K562 (cell line): ENCODE measurements around the gene CSNK1A1. TPM values are rescaled to one million over a fixed set of nuclear protein-coding genes. Genes with fewer than 3 reads are reported as not detected.

Source experiments
- BRD9 ChIP-seq: fragments of 450-650 bp; IDR thresholded peaks from 2 replicates; pipeline ENCODE4 v1.6.1; 2018; ENCODE audit warnings: low read depth; ENCODE audit not compliant: partially characterized antibody
- E2F8 ChIP-seq: fragments of 450-650 bp; IDR thresholded peaks from 2 replicates; pipeline ENCODE4 v1.7.1; 2018; ENCODE audit warnings: mild to moderate bottlenecking, low read depth; ENCODE audit not compliant: partially characterized antibody
- HMBOX1 ChIP-seq: sonication (generic); IDR thresholded peaks from 2 replicates; pipeline ENCODE4 v1.6.1; 2016
- MYNN ChIP-seq, 2 experiments: sonication (generic); formaldehyde crosslinking in 1 of 2; IDR thresholded peaks; 2 replicates each; pipeline versions ENCODE4 v1.5.0 to v1.6.1; 2016 to 2020; ENCODE audit warnings: antibody characterized with exemption in 1 of 2, missing genetic modification reagents in 1 of 2
- POLR2A ChIP-seq: fragments of 450-650 bp; conservative IDR thresholded peaks from 2 replicates; pipeline ENCODE4 v1.6.1; 2016
- polyA plus RNA-seq, 8 experiments: library from polyadenylated mRNA; depleted of rRNA in 4 of 8; stranded (reverse) in 5 of 8; unstranded in 3 of 8; fragments of >200 nt; fragmentation: Nextera tagmentation in 2 of 8; fragmentation: Illumina TruSeq in 1 of 8; extraction: Ambion mirVana in 2 of 8; extraction: Trizol in 1 of 8; gene quantifications; 2 replicates each; pipeline versions ENCODE4 v1.2.1 to v1.2.3, GENCODE V29; 2011 to 2014; ENCODE audit warnings: inconsistent platforms in 1 of 8, missing spikeins in 1 of 8
- total RNA-seq, 7 experiments: library from RNA; depleted of rRNA in 6 of 7; stranded (reverse); fragments of >200 nt in 6 of 7; fragmentation: Illumina TruSeq in 2 of 7; extraction: Trizol in 2 of 7; gene quantifications; 2 replicates each; pipeline versions ENCODE4 v1.2.1 to v1.2.3, GENCODE V29; 2011 to 2021; ENCODE audit warnings: low replicate concordance in 1 of 7

Gene CSNK1A1
- total and polyA plus RNA-seq, 9 of the 15 experiments (the other 6 are each of a cell fraction or from before 2014, with no cell fraction given) = 49.1 to 196 (median 154) TPM

GRCh38 chr5:149490599-149491485, 60.4 kb downstream of the CSNK1A1 start (continued):
- TF ChIP-seq BRD9 (no peak), MYNN (IDR thresholded peaks at IDR 0.05) (0 out of 2 replicates have a peak, but pooled peaks have one; percentile 7), MYNN (CRISPR knock-in tag; IDR thresholded peaks at IDR 0.05) (no peak), E2F8 (peak; percentile 47), HMBOX1 (no peak), POLR2A (peak; percentile 67)
- TF ChIP-seq, all 486 proteins: peak for 13
